HUES6 (cell line): Measurements from ENCODE around the gene CCT5.
"Not testable (repeated sequence)": the region's sequence is repeated elsewhere in the genome, so short reads cannot be mapped to it uniquely, and the experiment has no call there.

ENCODE experiments used
- H3K27ac ChIP-seq: 2 replicates; pipeline ENCODE4 v1.7.0; 2013; ENCODE audit warnings: low read depth, mild to moderate bottlenecking, low read length, inconsistent platforms
- H3K27me3 ChIP-seq: 2 replicates; pipeline ENCODE4 v1.6.1; 2013; ENCODE audit warnings: low read length; ENCODE audit not compliant: control insufficient read depth, insufficient read depth
- H3K36me3 ChIP-seq: 2 replicates; pipeline ENCODE4 v1.6.1; 2013; ENCODE audit warnings: low read length; ENCODE audit not compliant: control insufficient read depth, insufficient read depth
- H3K4me1 ChIP-seq: 2 replicates; pipeline ENCODE4 v1.6.1; 2013; ENCODE audit warnings: low read length; ENCODE audit not compliant: control insufficient read depth, insufficient read depth
- H3K4me3 ChIP-seq: 2 replicates; pipeline ENCODE4 v1.5.1; 2013; ENCODE audit warnings: low read depth, low read length
- H3K9ac ChIP-seq: one replicate; pipeline ENCODE4 v1.6.1; 2013; ENCODE audit warnings: mild to moderate bottlenecking, low read length
- H3K9me3 ChIP-seq: 2 replicates; pipeline ENCODE4 v1.6.1; 2013; ENCODE audit warnings: low read depth, low read length; ENCODE audit not compliant: control insufficient read depth, insufficient read depth

The CCT5 gene

GRCh38 chr5:10247217-10247616, 2.9 kb upstream of the CCT5 start:
- H3K27me3 ChIP-seq, H3K9me3 ChIP-seq, H3K9ac ChIP-seq, H3K27ac ChIP-seq, H3K4me3 ChIP-seq: not testable (repeated sequence)
- H3K4me1 ChIP-seq: peaks cover 13% of the 10 kb centered on the region
- H3K36me3 ChIP-seq: peaks cover 12% of the 10 kb centered on the region

- Histone ChIP-seq H3K9me3 (no peaks in the 10 kb centered on the region), H3K9ac (peak overlapping the region; percentile 91), H3K4me1 (peaks cover 13% of the 10 kb centered on the region), H3K27ac (peak overlapping the region; percentile 99), H3K4me3 (peak overlapping the region; percentile 79), H3K27me3 (no peaks in the 10 kb centered on the region), H3K36me3 (peaks cover 20% of the 10 kb centered on the region)
These were observed 1.5 kb upstream of the CCT5 start for GRCh38 chr5:10248378-10249260.

GRCh38 chr5:10250806-10251276, 761 bp downstream of the CCT5 start:
- Histone ChIP-seq H3K27ac (peak overlapping the region; percentile 99), H3K4me1 (peaks cover 13% of the 10 kb centered on the region), H3K4me3 (peak overlapping the region; percentile 79), H3K9me3 (no peaks in the 10 kb centered on the region), H3K27me3 (no peaks in the 10 kb centered on the region), H3K9ac (peak overlapping the region; percentile 91), H3K36me3 (peaks cover 42% of the 10 kb centered on the region)

GRCh38 chr5:10251405-10251804, 1.3 kb downstream of the CCT5 start:
- Histone ChIP-seq H3K27me3 (no peaks in the 10 kb centered on the region), H3K9me3 (no peaks in the 10 kb centered on the region), H3K27ac (no peak overlapping the region), H3K4me3 (peak overlapping the region; percentile 79), H3K4me1 (peaks cover 13% of the 10 kb centered on the region), H3K9ac (peak overlapping the region; percentile 91), H3K36me3 (peaks cover 48% of the 10 kb centered on the region)

- H3K9ac ChIP-seq: no peak overlapping the region
- H3K36me3 ChIP-seq: peaks cover 68% of the 10 kb centered on the region
- no peak overlapping the region for H3K27ac ChIP-seq
- H3K9me3 ChIP-seq: no peaks in the 10 kb centered on the region
- H3K4me3 ChIP-seq: no peak overlapping the region
- no peaks in the 10 kb centered on the region for H3K27me3 ChIP-seq
- H3K4me1 ChIP-seq: peaks cover 11% of the 10 kb centered on the region
These were observed 3.3 kb downstream of the CCT5 start for GRCh38 chr5:10253390-10253789.

GRCh38 chr5:10254686-10255085, 4.6 kb downstream of the CCT5 start:
- Histone ChIP-seq H3K9ac (no peak overlapping the region), H3K27me3 (no peaks in the 10 kb centered on the region), H3K36me3 (peaks cover 81% of the 10 kb centered on the region), H3K9me3 (no peaks in the 10 kb centered on the region), H3K4me1 (peaks cover 7% of the 10 kb centered on the region), H3K27ac (no peak overlapping the region), H3K4me3 (no peak overlapping the region)

GRCh38 chr5:10257870-10258269, 7.8 kb downstream of the CCT5 start:
- no peak overlapping the region for H3K27ac ChIP-seq
- no peaks in the 10 kb centered on the region for H3K9me3 ChIP-seq
- no peak overlapping the region for H3K4me3 ChIP-seq
- H3K9ac ChIP-seq: no peak overlapping the region
- no peaks in the 10 kb centered on the region for H3K4me1 ChIP-seq
- peaks cover 96% of the 10 kb centered on the region for H3K36me3 ChIP-seq
- H3K27me3 ChIP-seq: no peaks in the 10 kb centered on the region

GRCh38 chr5:10259899-10260298, 9.8 kb downstream of the CCT5 start:
- Histone ChIP-seq H3K36me3 (peaks cover 100% of the 10 kb centered on the region), H3K4me1 (no peaks in the 10 kb centered on the region), H3K9me3 (no peaks in the 10 kb centered on the region), H3K27me3 (no peaks in the 10 kb centered on the region), H3K27ac (no peak overlapping the region), H3K9ac (no peak overlapping the region), H3K4me3 (no peak overlapping the region)

- H3K27me3 ChIP-seq: no peaks in the 10 kb centered on the region
- H3K36me3 ChIP-seq: peaks cover 98% of the 10 kb centered on the region
These were observed 11.0 kb downstream of the CCT5 start for GRCh38 chr5:10261065-10261464.

GRCh38 chr5:10262121-10262774, 12.2 kb downstream of the CCT5 start:
- H3K27ac ChIP-seq: no peak overlapping the region
- no peaks in the 10 kb centered on the region for H3K27me3 ChIP-seq
- H3K4me1 ChIP-seq: no peaks in the 10 kb centered on the region
- no peak overlapping the region for H3K9ac ChIP-seq
- H3K36me3 ChIP-seq: peaks cover 86% of the 10 kb centered on the region
- H3K4me3 ChIP-seq: no peak overlapping the region
- no peaks in the 10 kb centered on the region for H3K9me3 ChIP-seq

More at GRCh38 chr5:10261065-10261464, 11.0 kb downstream of the CCT5 start:
- Histone ChIP-seq H3K9me3 (no peaks in the 10 kb centered on the region), H3K4me3 (no peak overlapping the region), H3K4me1 (no peaks in the 10 kb centered on the region), H3K9ac (no peak overlapping the region), H3K27ac (no peak overlapping the region)

GRCh38 chr5:10262995-10263394, 12.9 kb downstream of the CCT5 start:
- no peak overlapping the region for H3K27ac ChIP-seq
- no peaks in the 10 kb centered on the region for H3K27me3 ChIP-seq
- no peaks in the 10 kb centered on the region for H3K4me1 ChIP-seq
- H3K4me3 ChIP-seq: no peak overlapping the region
- no peak overlapping the region for H3K9ac ChIP-seq
- H3K36me3 ChIP-seq: peaks cover 79% of the 10 kb centered on the region
- no peaks in the 10 kb centered on the region for H3K9me3 ChIP-seq
